ENCODE data around the gene NFE2.
"Not testable (repeated sequence)": the region's sequence is repeated elsewhere in the genome, so short reads cannot be mapped to it uniquely, and the experiment has no call there.

NFE2 gene

GRCh38 chr12:54300732-54301427 is at the start of gene NFE2:
NFE2 (minus strand) TSS chr12:54301015; CDS start chr12:54295248, 5,767 bp downstream.
- DNase-seq (ENCODE audit: low spot score): no peak

GRCh38 chr12:54349679-54350078 is 48.9 kb upstream of the NFE2 start:
- DNase-seq (ENCODE audit: low spot score): no peak

DNA sequence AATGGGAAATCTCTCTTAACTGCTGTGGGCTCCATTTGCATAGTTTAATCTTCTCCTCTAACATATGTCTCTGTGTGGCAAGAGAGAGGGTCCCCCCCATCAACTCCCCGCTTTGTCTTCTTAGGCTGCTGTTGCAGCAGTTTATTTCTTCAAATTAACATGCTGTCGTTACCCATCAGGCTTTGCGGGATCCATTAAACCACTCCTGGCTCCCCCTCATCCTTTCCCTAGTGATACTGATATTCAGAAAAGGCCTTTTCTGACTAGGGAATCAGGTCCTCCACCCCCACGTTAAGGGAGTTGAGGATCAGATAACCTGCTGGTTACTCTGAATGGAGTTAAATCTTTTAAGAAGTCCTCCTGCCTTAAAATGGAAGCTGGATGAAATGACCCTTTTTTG is 48.2 kb upstream of the NFE2 start:
- no peak for DNase-seq (ENCODE audit: low spot score)

DNA sequence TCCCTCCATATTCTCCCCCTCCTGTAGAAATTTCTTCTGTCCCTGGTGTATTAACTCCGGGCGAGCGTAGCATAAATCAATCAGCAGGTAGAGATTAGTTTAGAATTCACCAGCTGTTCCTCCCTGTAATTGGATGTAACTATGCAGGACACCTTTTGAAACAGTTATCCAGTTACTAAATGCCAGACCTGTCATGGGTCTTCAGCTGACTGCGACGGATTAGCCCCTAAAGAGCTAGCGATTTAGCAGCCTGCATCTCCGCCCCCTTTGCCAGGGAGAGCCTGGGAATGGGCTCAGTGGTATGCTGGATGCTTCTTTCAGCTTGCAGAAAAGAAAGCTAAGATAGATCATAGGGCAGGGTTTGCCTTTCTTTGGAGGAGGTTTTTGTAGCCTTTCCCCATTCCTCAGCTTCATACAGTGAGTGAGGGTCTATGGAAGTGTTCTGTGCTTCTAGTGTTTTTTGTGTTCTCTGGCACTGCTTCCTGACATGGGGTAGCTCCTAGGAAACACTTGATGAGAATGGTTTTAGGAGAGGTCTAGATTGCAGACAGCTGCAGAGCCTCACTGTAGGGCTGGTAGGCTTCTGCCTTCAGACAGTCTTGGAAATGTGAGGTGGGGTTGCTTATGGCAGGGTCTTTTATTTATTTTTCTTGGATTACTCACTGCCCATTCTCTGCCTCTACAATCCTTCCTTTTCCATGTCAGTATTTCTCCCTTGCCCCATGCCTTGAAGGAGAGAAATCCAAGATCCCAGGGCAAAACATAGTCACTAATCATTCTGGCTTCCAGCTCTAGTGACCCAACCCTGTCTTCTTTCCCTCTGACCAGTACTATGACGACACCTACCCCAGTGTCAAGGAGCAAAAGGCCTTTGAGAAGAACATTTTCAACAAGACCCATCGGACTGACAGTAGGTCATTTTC is 40.8 kb upstream of the NFE2 start:
- no peak for DNase-seq (ENCODE audit: low spot score)

DNA sequence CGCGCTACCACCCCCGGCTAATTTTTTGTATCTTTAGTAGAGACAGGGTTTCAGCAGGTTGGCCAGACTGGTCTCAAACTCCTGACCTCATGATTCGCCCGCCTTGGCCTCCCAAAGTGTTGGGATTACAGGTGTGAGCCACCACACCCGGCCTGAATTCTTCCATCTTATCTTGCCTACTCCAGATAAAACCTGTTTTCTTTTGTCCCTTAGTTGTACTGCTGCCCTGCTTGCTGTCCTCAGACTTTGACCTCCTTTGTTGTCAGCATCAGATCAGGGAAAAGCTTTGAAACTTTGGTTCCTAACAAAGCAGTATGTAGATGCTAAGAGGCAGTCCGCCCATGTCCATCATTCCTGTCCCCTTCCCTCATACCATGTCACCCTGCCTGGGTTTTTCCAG is 40.0 kb upstream of the NFE2 start:
- DNase-seq (ENCODE audit: low spot score): no peak

DNA sequence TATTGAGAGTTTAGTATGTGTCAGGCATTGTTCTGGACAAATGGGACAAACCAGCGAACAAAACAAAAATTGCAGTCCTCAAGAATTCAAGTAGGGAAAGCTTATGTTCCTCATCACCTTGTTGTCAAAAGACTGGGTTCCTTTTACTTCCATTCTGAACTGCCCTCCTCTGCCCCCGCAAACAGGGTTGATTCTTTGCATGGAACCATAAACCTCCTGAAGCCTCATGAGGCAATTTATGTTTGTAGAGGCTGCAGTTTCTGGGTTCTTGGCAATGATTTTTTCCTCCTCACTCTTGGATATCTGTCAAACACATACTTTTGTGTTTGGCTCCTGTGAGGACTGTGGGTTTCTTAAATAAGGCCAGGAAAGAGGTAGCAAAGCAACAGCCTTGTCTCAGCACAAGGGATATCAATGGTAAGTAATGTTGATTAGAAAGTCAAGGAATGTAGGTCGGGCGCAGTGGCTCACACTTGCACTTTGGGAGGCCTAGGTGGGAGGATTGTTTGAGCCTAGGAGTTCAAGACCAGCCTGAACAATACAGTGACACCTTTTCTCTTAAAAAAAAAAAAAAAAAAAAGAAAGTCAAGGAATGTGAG is 38.0 kb upstream of the NFE2 start:
- no peak for DNase-seq (ENCODE audit: low spot score)

DNA sequence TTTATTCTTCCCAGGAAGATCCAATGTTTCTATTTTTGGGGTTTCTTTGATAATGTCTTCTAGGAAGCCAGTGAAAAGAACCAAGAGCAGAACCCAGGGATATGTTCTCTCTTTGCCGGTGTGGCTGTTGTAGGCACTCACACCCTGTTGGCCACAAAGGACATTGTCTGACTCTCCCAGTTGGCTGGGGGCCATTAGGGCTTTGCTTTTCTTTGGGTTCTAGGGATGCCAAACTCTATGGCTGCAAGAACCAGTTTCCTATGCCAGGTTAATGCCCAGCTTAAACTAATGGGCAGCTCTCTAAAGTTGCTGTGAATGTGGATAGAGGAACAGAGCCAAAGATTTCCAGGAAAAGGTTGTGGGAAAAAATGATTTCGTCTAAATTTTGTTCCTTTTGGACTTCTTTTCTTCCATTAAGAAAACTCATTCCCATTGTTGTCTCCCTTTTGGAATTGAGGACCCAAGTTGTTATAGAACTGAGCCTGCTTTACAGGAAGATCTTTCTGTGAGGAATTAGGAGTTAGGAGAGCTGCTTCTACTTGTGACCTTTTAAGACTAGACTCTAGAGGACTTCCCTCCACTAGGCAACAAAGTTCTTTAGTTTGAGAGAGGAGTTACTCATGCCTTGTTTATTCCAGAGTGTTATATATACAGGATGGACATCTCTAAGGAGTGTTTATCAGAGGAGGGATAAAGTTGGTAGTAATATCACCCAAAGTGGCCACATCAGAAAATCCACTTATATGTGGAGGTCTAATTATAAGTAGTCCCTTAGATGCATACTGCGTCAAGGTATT is 37.2 kb upstream of the NFE2 start:
- no peak for DNase-seq (ENCODE audit: low spot score)

GRCh38 chr12:54337280-54337842 is 36.5 kb upstream of the NFE2 start:
- no peak for DNase-seq (ENCODE audit: low spot score)

DNA sequence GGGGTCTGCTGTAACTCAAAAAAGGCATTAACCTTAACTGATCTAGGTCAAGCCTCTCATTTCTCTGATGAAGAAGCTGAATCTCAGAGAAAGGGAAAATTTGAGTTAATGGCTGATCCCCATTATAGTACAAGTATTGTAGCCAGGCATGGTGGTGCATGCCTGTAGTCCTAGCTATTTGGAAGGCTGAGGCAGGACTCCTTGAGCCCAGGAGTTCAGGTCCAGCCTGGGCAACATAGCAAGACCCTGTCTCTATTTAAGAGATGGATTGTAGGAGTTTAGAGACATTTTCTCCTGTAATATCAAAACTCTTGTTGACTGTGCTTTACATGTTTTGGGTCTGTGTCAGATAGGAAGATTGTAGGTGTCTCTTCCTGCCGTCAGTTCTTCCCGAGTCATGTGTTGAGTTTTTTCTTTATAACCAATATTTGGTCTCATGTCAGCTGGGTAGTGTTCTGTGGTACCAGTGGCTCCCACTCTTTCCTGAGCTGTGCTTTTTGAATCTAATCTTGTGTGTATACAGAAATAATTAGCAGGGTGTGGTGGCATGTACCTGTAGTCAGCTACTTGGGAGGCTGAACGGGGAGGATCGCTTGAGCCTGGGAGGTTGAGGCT is 32.7 kb upstream of the NFE2 start:
- no peak for DNase-seq (ENCODE audit: low spot score)

GRCh38 chr12:54331461-54331860 is 30.6 kb upstream of the NFE2 start:
- DNase-seq (ENCODE audit: low spot score): no peak

DNA sequence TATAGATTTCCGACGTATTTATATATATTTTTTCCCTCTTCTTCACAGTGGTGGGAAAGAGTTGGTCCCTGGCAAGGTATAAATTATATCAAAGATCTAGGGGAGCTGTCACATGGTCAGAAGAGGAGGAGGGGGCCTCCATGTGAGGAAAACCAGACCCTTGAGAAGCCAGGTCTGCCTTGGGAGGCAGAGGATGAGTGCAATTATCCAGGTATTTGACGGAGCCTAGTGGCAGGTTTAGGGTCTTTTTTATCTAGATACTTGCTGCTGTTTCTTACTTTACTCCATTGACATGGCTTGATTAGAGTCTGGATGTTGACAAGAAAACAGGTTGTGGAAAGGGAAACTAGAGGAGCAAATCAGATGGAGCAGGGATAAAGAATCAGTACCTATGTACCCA is 29.6 kb upstream of the NFE2 start:
- DNase-seq (ENCODE audit: low spot score): no peak

DNA sequence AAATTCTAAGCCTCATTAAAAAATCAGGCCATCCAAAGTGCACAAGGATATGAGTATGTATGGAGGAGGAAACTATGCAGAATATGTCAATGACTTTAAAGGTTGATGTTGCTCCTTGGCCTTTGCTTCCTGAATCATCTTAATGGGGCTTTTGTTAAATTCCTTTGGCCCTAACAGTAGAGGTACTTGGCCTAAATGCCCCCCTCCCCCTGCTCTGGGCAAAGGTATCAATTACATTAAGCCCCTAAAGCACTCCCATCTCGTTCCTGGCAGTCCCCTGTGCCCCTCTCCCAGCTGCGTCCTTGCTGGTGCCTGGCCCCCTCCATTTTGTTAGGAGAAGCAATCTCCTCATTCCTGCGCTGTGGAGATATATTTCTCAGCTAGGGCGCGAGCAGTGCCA is 28.9 kb upstream of the NFE2 start:
- no peak for DNase-seq (ENCODE audit: low spot score)

DNA sequence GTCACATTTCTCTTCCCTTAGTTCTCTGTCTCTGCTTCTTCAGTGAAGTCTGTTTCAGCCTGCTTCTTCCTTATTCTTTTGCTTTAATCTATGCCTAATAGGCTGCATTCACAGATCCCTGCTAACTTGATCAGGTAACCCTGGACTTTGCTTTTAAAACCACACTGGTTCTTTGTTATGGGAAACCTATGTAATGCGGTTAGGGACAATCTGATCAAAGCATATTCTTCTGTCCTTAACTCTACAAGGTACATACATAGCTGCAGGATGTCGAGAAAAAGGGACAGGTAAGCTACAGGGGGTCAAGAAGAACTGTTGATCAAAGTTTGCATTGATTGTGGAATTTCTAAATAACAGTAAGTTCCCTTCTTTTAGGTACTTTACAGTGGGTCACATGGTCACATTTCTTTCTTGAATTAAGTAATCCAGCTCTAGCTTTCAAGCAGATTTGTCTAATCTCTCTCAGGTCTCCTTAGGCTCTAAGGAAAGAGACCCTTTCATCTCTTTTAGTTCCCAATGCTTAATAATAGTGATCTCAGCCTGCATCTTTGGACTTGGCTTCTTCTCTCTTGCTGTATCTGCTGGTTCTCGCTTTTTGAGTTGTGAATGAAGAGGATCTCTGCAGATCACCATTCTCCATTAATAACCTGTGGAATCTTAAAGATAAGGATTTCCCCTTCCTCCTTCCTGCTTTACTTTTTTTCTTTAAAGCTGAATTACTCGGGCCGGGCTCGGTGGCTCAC is 28.0 kb upstream of the NFE2 start:
- no peak for DNase-seq (ENCODE audit: low spot score)

DNA sequence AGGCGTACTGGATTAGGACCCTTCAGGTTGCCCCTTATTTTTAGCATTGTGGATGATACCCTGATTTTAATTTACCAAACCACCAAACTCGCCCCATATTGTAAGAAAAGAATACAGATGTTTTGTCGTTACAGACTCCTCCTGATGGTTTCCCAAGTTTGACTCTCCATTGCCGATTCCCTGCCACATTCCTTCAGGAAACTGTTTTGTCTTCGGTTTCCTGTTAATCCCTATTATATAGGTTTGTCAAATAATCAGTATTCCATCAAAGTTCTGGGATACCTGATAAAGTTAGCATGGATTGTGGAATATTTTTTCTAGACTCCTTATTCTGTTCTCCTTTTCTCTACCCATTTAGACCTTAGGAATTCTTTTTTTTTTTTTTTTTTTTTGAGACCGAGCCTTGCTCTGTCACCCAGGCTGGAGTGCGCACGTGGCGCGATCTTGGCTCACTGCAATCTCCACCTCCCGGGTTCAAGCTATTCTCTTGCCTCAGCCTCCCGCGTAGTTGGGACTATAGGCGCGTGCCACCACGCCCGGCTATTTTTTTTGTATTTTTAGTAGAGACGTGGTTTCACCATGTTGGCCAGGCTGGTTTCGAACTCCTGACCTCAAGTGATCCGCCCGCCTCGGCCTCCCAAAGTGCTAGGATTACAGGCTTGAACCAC is 24.8 kb upstream of the NFE2 start:
- DNase-seq (ENCODE audit: low spot score): not testable (repeated sequence)

GRCh38 chr12:54324617-54325441 is 24.0 kb upstream of the NFE2 start, which contains the start of gene COPZ1:
COPZ1 (plus strand) TSS chr12:54325131; CDS start chr12:54325164, 33 bp downstream.
- peak; percentile 100 for DNase-seq (ENCODE audit: low spot score)

- no peak for DNase-seq (ENCODE audit: low spot score)
These were observed 20.5 kb upstream of the NFE2 start for GRCh38 chr12:54321363-54321762.

DNA sequence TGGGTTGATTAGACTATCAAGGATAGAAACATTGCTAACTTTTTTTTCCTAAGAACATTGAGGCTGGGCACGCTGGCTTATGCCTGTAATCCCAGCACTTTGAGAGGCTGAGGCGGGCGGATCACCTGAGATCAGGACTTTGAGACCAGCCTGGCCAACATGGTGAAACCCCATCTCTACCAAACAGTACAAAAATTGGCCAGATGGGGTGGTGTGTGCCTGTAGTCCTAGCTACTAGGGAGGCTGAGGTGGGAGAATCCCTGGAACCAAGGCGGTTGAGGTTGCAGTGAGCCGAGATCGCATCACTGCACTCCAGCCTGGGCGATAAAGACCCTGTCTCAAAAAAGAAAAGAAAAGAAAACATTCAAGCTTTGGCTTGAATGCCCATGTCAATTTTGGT is 11.5 kb upstream of the NFE2 start:
- not testable (repeated sequence) for DNase-seq (ENCODE audit: low spot score)

GRCh38 chr12:54311051-54311450 is 10.2 kb upstream of the NFE2 start:
- no peak for DNase-seq (ENCODE audit: low spot score)
